H9 (cell line): Measurements from ENCODE around the gene WSB1. TPM values are rescaled to one million over a fixed set of nuclear protein-coding genes. Genes with fewer than 3 reads are reported as not detected.

Source experiments
- DNase-seq: peaks from one replicate; pipeline ENCODE4 v3.0.0-alpha.2; 2017
- H2AFZ ChIP-seq: one replicate; pipeline ENCODE4 v1.6.1; 2013; ENCODE audit warnings: mild to moderate bottlenecking, low read length, control low read depth, moderate library complexity
- H2AK5ac ChIP-seq: 2 replicates; pipeline ENCODE4 v1.6.1; 2013; ENCODE audit warnings: low read length, control low read depth, mixed read lengths; ENCODE audit not compliant: insufficient read length
- H2BK120ac ChIP-seq: one replicate; pipeline ENCODE4 v1.6.1; 2013; ENCODE audit warnings: low read depth, mild to moderate bottlenecking, low read length, control low read depth, inconsistent platforms; ENCODE audit not compliant: poor library complexity, severe bottlenecking
- H2BK12ac ChIP-seq: 2 replicates; pipeline ENCODE4 v1.6.1; 2013; ENCODE audit warnings: low read length, control low read depth, mixed read lengths, low read depth; ENCODE audit not compliant: insufficient read length
- H2BK15ac ChIP-seq: 2 replicates; pipeline ENCODE4 v1.6.1; 2013; ENCODE audit warnings: low read depth, low read length, control low read depth
- H2BK20ac ChIP-seq: one replicate; pipeline ENCODE4 v1.6.1; 2013; ENCODE audit warnings: low read depth, mild to moderate bottlenecking, low read length, control low read depth, inconsistent platforms; ENCODE audit not compliant: poor library complexity, severe bottlenecking
- H2BK5ac ChIP-seq: 2 replicates; pipeline ENCODE4 v1.6.1; 2013; ENCODE audit warnings: low read length, control low read depth, mixed read lengths; ENCODE audit not compliant: insufficient read length
- H3K14ac ChIP-seq: 2 replicates; pipeline ENCODE4 v1.6.1; 2013; ENCODE audit warnings: low read length, control low read depth; ENCODE audit not compliant: insufficient read depth
- H3K18ac ChIP-seq: 2 replicates; pipeline ENCODE4 v1.6.1; 2013; ENCODE audit warnings: low read depth, mild to moderate bottlenecking, mixed read lengths, low read length, control low read depth; ENCODE audit not compliant: insufficient read length
- H3K23ac ChIP-seq: 2 replicates; pipeline ENCODE4 v1.6.1; 2013; ENCODE audit warnings: low read length, control low read depth, mixed read lengths, low read depth; ENCODE audit not compliant: insufficient read length
- H3K23me2 ChIP-seq: 2 replicates; pipeline ENCODE4 v1.6.1; 2013; ENCODE audit warnings: low read depth, mild to moderate bottlenecking, mixed read lengths, low read length, control low read depth; ENCODE audit not compliant: insufficient read length, poor library complexity, severe bottlenecking
- H3K27ac ChIP-seq: 2 replicates; pipeline ENCODE4 v1.5.1; 2013; ENCODE audit warnings: low read length, control low read depth, mixed read lengths, low read depth; ENCODE audit not compliant: insufficient read length
- H3K27me3 ChIP-seq: 2 replicates; pipeline ENCODE4 v1.6.1; 2013; ENCODE audit warnings: low read length, control low read depth, inconsistent platforms; ENCODE audit not compliant: insufficient read depth
- H3K4ac ChIP-seq: 2 replicates; pipeline ENCODE4 v1.6.1; 2013; ENCODE audit warnings: low read depth, mild to moderate bottlenecking, control low read depth, inconsistent platforms, low read length, moderate library complexity
- H3K4me1 ChIP-seq: 2 replicates; pipeline ENCODE4 v1.6.1; 2013; ENCODE audit warnings: low read length, control low read depth, inconsistent platforms; ENCODE audit not compliant: insufficient read depth
- H3K4me2 ChIP-seq: 2 replicates; pipeline ENCODE4 v1.6.1; 2013; ENCODE audit warnings: low read length, control low read depth, mixed read lengths; ENCODE audit not compliant: insufficient read length, insufficient read depth
- H3K56ac ChIP-seq: 2 replicates; pipeline ENCODE4 v1.6.1; 2013; ENCODE audit warnings: low read depth, mild to moderate bottlenecking, mixed read lengths, low read length, control low read depth; ENCODE audit not compliant: insufficient read length
- H3K79me1 ChIP-seq: 2 replicates; pipeline ENCODE4 v1.6.1; 2013; ENCODE audit warnings: low read depth, mild to moderate bottlenecking, moderate library complexity, low read length, control low read depth, inconsistent platforms; ENCODE audit not compliant: insufficient read depth, poor library complexity, severe bottlenecking
- H3K79me2 ChIP-seq: 2 replicates; pipeline ENCODE4 v1.6.1; 2013; ENCODE audit warnings: low read length, control low read depth, inconsistent platforms; ENCODE audit not compliant: insufficient read depth
- H3K9ac ChIP-seq: 2 replicates; pipeline ENCODE4 v1.6.1; 2013; ENCODE audit warnings: low read length, control low read depth, mixed read lengths; ENCODE audit not compliant: insufficient read length; ENCODE audit errors: extremely low read depth
- H3K9me3 ChIP-seq: one replicate; pipeline ENCODE4 v1.6.1; 2013; ENCODE audit warnings: low read depth, low read length, inconsistent platforms; ENCODE audit not compliant: control insufficient read depth
- H3T11ph ChIP-seq: one replicate; pipeline ENCODE4 v1.6.1; 2013; ENCODE audit warnings: mild to moderate bottlenecking, low read length, control low read depth, inconsistent platforms
- H4K20me1 ChIP-seq: one replicate; pipeline ENCODE4 v1.6.1; 2013; ENCODE audit not compliant: control insufficient read depth, insufficient read length, insufficient read depth
- H4K5ac ChIP-seq: 2 replicates; pipeline ENCODE4 v1.6.1; 2013; ENCODE audit warnings: low read depth, mild to moderate bottlenecking, mixed read lengths, low read length, control low read depth; ENCODE audit not compliant: insufficient read length
- H4K8ac ChIP-seq: replicated peaks from 2 replicates; pipeline ENCODE4 v1.6.1; 2013; ENCODE audit warnings: low read length, control low read depth, mixed read lengths, low read depth; ENCODE audit not compliant: insufficient read length
- H4K91ac ChIP-seq: 2 replicates; pipeline ENCODE4 v1.6.1; 2013; ENCODE audit warnings: low read depth, mild to moderate bottlenecking, moderate library complexity, mixed read lengths, low read length, control low read depth; ENCODE audit not compliant: insufficient read length
- H3K27ac Mint-ChIP-seq, 3 experiments: 2 replicates in 2 of 3; 3 replicates in 1 of 3; pipeline ENCODE4 v1.8.0; 2020 to 2021; ENCODE audit warnings: mixed read lengths in 3 of 3, mild to moderate bottlenecking in 1 of 3, moderate library complexity in 1 of 3
- H3K27me3 Mint-ChIP-seq: 2 replicates; pipeline ENCODE4 v1.8.0; 2021; ENCODE audit warnings: low read depth, mild to moderate bottlenecking, moderate library complexity, mixed read lengths
- H3K36me3 Mint-ChIP-seq, 3 experiments: 2 replicates in 2 of 3; 3 replicates in 1 of 3; pipeline ENCODE4 v1.8.0; 2020 to 2021; ENCODE audit warnings: low read depth in 3 of 3, mixed read lengths in 3 of 3; ENCODE audit not compliant: insufficient read depth in 1 of 3
- H3K4me1 Mint-ChIP-seq, 2 experiments: 2 replicates each; pipeline ENCODE4 v1.8.0; 2020; ENCODE audit warnings: mixed read lengths in 2 of 2
- H3K4me3 Mint-ChIP-seq, 2 experiments: 2 replicates in 1 of 2; 3 replicates in 1 of 2; pipeline ENCODE4 v1.8.0; 2020 to 2021; ENCODE audit warnings: mild to moderate bottlenecking in 2 of 2, mixed read lengths in 2 of 2, moderate library complexity in 1 of 2
- H3K9me3 Mint-ChIP-seq, 2 experiments: 2 replicates in 1 of 2; 3 replicates in 1 of 2; pipeline ENCODE4 v1.8.0; 2020; ENCODE audit warnings: mild to moderate bottlenecking in 2 of 2, mixed read lengths in 2 of 2, moderate library complexity in 1 of 2
- WGBS: extraction: QIAGEN DNeasy Blood & Tissue Kit; methylation state at CpG from one replicate; pipeline ENCODE4 v1.1.7; 2013; ENCODE audit warnings: missing lambda C conversion rate, low lambda C conversion rate, mixed read lengths; ENCODE audit not compliant: insufficient read length; ENCODE audit errors: extremely low coverage; 5-methylcytosine and 5-hydroxymethylcytosine counted together
- total RNA-seq: library from RNA; stranded (reverse); gene quantifications from 2 replicates; pipeline ENCODE4 v1.2.1, GENCODE V29; 2021
- TF ChIP-seq, protein P1 (sequence below): fragments of 200-600 bp; sonication (generic); conservative IDR thresholded peaks from 3 replicates; pipeline ENCODE4 v1.8.0; 2021; ENCODE audit warnings: antibody characterized with exemption, mild to moderate bottlenecking

Gene WSB1
- total RNA-seq, 1 experiment from 2014 or later, result 187 TPM

DNA sequence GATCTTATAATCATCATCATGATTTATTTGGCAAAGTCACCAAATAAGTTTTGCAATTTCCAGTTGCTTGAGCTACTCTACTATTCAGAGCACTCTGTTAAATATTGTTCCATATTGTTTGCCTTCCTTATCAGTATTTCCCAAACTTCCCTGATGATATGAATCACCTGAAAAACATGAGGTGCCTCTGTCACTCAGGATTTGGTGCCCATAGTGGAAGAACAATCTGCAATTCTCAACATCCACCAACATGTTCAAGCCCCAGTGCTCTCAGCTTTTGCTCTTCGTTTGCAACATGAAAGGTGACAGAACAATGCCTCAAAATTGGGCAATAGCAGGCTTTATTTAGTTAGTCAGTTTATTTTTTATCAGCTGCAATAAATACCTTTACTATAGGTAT, 28.6 kb upstream of the WSB1 start:
- no peak overlapping the region for H2AK5ac ChIP-seq
- Mint-ChIP-seq H3K36me3 (no peaks in the 10 kb centered on the region), H3K9me3 (no peaks in the 10 kb centered on the region), H3K27me3 (no peaks in the 10 kb centered on the region; the same call in none of the 2 replicates), H3K27ac (no peak overlapping the region), H3K4me1 (peaks cover 6 to 10% of the 10 kb centered on the region in 2 experiments), H3K4me3 (no peak overlapping the region)
- no peak overlapping the region for H2BK120ac ChIP-seq
- H3K14ac ChIP-seq, result no peak overlapping the region
- no peak overlapping the region for H2BK20ac ChIP-seq
- H3K79me1 ChIP-seq, result no peaks in the 10 kb centered on the region
- no peak for DNase-seq
- TF ChIP-seq, protein P1, sequence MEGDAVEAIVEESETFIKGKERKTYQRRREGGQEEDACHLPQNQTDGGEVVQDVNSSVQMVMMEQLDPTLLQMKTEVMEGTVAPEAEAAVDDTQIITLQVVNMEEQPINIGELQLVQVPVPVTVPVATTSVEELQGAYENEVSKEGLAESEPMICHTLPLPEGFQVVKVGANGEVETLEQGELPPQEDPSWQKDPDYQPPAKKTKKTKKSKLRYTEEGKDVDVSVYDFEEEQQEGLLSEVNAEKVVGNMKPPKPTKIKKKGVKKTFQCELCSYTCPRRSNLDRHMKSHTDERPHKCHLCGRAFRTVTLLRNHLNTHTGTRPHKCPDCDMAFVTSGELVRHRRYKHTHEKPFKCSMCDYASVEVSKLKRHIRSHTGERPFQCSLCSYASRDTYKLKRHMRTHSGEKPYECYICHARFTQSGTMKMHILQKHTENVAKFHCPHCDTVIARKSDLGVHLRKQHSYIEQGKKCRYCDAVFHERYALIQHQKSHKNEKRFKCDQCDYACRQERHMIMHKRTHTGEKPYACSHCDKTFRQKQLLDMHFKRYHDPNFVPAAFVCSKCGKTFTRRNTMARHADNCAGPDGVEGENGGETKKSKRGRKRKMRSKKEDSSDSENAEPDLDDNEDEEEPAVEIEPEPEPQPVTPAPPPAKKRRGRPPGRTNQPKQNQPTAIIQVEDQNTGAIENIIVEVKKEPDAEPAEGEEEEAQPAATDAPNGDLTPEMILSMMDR, result no peak
- H3K18ac ChIP-seq, result no peak overlapping the region
- H3K4ac ChIP-seq, result no peak overlapping the region
- H3T11ph ChIP-seq, result no peak overlapping the region
- no peaks in the 10 kb centered on the region for H3K27me3 ChIP-seq
- no peak overlapping the region for H3K4me2 ChIP-seq
- no peak overlapping the region for H4K5ac ChIP-seq
- no peak overlapping the region for H3K23ac ChIP-seq
- peaks cover 4% of the 10 kb centered on the region; the same call in 1 of the 2 replicates for H3K4me1 ChIP-seq
- WGBS, result no CpG with 5 or more reads among the region's 1 CpG
- H3K56ac ChIP-seq, result no peak overlapping the region
- no peaks in the 10 kb centered on the region for H4K20me1 ChIP-seq
- H4K8ac ChIP-seq, result no peak overlapping the region
- H3K79me2 ChIP-seq, result no peaks in the 10 kb centered on the region
- H2BK12ac ChIP-seq, result no peak overlapping the region
- H2AFZ ChIP-seq, result no peak overlapping the region
- no peaks in the 10 kb centered on the region for H3K9me3 ChIP-seq
- H4K91ac ChIP-seq, result no peak overlapping the region
- H3K27ac ChIP-seq, result no peak overlapping the region
- H3K9ac ChIP-seq, result no peak overlapping the region
- H2BK15ac ChIP-seq, result no peak overlapping the region
- H2BK5ac ChIP-seq, result no peak overlapping the region
- H3K23me2 ChIP-seq, result no peaks in the 10 kb centered on the region
